HG02852 (cell line): ENCODE measurements around the gene TBC1D1.
A peak's percentile ranks its signal among the peaks of the same experiment; 100 is the strongest.

Experiments
- ATAC-seq: cut with Tn5 transposase; IDR thresholded peaks from one replicate; pipeline ENCODE4 v1.9.1; 2021; ENCODE audit warnings: mild to moderate bottlenecking, moderate library complexity; ENCODE audit not compliant: unreplicated experiment

The TBC1D1 gene

GRCh38 chr4:37884855-37885487, 5.9 kb upstream of the TBC1D1 start:
- ATAC-seq: no peak

- ATAC-seq: no peak
These were observed 5.4 kb upstream of the TBC1D1 start for GRCh38 chr4:37885496-37885895.

DNA sequence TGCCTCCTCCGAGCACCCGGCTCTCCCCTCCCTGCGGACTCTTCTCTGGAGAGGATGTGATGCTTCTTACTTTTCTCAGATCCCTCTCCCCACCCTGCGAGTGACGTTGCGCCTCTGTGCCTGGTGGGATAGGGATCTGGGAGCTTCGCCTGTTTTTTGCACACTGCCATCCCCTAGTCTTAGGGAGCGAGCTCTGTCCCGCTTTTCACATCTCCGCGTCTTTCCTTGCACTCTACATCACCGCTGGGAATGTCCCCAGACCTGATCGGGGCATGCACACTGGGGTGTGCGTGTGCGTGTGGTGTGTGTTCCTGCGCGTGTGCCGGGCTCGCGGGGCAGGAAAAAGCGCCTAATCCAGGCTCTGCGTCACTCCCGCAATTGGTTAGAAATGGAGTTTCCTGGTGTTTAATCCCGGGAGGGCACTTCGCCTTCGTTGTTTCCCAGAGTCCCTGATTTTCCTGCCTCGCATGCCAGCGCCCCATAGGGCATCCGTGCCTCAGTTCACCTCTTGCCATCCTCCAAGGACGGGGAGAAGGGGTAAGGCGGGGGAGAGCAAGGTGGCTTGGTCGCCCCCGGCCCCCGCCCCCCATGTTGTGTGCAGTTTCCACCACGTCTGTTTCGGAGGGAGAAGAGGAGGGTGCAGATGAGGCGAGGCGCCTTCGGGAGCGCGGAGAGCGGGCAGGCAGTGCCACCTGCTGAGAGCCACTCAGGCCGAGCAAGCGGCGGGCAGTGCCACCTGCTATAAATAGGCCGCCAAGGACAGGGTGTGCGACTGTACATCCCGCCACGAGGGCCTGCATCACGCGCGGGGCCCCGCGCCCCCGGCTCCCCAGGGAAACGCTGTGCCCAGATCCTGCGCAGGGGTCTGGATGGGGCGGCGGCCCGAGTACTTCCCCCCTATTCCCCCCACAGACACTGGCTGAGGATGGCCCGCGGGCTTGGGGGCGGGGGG, 759 bp upstream of the TBC1D1 start:
- no peak for ATAC-seq

DNA sequence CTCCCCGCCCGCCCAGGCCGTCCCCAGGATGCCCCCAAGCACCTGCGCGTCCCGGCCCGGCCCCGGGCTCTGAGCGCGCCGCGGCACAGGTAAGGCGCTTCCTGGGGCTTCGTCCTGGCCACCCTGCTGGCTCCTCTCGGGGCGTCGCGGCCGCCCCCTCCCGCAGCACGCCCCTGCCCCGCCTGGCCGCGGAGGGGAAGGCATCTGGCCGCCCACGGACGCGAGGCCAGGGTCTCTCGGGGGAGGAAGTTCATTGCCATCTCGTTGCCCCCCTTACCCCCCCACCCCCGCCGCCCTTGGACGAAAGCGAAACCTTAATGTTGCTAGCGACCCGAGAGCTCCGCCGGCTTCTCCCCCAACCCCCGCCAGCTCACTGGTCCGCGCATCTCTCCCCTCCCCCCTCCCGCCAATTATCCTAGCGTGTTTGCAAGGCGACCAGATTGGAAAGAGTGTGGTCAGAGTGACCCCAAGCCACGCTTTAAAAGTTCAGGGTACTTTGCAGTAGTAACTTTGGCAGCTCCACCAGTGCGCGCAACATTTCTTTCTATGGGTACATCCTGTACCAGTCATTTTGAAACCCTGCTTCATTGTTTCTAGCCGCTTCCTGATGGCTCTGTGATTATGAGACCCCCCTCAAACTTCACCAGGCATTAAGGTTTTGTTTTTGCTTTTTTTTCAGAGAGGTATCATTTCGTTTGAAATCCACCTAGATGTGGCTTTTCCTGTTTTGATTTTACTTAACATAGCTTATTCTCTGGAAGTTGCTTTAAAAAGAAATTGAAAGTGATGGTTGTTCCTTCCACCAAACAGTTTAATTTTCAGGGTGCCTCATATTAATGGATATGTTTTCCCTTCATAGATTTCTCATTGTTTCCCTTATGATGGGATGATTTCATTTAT, 626 bp downstream of the TBC1D1 start:
- ATAC-seq: peak; percentile 62

GRCh38 chr4:37892641-37893040, 1.8 kb downstream of the TBC1D1 start:
- ATAC-seq: peak; percentile 49

GRCh38 chr4:37893164-37893563, 2.3 kb downstream of the TBC1D1 start:
- no peak for ATAC-seq

GRCh38 chr4:37895271-37895670, 4.4 kb downstream of the TBC1D1 start:
- no peak for ATAC-seq

- no peak for ATAC-seq
These were observed 5.4 kb downstream of the TBC1D1 start for GRCh38 chr4:37896206-37896860.

GRCh38 chr4:37902212-37902611, 11.3 kb downstream of the TBC1D1 start:
- ATAC-seq: no peak

DNA sequence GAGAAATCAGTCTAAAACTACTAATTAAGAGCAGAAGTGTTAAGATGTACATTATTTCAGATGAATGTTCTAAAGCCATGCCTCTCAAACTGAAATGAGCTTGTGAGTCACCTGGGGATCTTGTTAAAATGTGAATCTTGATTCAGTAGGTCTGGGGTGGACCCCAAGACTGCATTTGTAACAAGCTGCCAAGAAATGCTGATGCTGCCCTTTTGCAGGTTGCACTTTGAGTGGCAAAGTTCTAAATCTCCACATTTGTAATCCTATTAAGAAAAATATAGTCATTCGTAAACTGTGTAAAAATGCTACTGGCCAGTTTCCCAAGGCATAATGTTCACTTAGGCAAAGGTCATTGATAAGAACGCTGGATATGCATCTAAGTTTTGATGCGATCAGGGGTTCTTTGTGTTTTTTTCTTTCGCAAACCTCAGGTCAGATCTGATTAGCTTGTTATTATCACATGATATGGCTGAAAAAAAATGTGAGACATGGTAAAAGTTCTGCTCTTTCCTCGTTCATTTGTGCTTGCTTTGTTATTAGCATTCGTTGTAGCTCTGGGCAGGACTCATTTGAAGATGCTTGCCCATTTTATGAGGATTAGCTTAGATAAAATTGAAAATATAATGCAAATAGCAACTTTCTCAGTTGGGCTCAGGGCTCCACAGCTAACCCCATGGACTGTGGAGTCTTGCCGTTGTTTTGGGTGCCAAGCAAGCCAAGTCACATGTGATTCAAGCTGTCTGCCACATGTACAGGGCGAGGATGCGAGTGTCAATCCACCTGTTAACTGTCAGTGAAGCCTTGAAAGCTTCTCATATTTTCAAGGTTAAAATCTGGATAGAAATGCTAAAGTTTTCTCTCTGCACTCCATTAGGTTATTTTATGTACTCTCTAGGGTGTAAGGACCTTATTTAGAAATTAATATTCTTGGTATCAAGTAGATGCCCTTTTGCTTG, 12.1 kb downstream of the TBC1D1 start:
- ATAC-seq: no peak

- ATAC-seq: no peak
These were observed 13.0 kb downstream of the TBC1D1 start for GRCh38 chr4:37903901-37904300.

DNA sequence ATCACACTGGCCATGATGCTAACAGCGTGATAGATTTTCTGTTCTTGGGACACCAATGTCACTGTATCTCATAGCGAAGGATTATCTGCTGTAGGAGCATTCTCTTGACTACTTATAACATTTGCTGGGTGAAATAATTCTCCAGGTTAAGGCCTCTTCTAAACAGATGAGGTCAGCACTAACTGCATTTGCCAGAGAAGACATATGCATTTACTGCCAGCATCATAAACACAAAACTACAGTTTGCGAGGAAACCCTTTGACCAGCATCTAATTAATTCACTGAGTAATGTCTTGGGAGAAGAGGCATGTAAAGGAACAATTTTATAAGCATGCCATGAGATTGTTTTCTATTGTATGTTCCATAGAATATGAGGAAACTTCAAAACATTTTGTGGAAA, 13.9 kb downstream of the TBC1D1 start:
- no peak for ATAC-seq

GRCh38 chr4:37905533-37906169, 14.8 kb downstream of the TBC1D1 start:
- ATAC-seq: no peak

DNA sequence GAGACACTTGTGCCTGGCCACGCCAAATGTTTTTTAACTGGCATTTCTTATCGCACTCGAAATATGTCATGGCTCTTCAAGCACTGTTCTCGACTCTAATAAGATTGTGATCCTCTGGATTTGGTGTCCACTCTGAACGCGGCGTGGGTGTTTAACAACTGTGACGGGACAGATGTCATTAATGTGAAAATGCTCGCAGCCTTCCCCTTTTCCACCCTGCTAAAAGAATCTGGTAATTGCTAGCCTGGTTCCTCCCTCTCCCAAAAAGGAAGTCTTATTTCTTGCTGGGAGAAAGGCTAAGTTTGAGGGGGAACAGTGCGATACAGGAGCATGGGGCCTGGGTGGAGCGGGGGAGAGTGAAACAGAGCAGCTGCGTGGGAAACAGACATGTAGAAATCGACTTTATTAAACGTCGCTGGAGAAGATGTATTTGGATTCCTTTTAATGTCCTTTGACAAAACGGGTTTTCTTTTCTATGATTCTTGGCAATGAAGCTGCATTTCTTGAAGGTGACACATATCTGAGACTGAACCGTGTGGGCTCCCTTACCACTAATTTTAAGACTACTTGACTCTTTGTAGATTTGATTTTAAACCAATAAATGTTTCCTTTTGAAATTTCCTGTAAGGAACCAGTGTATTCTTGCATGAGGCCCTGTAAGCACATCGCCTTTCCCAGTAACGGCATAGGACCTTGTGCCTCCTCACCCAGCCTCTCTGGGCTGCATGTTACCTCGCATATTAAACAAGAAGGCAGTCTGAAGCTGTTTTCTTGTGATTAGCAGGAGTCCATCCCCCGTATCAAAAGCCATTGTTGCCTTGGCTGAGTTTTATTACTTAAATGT, 17.8 kb downstream of the TBC1D1 start:
- no peak for ATAC-seq

- ATAC-seq: no peak
These were observed 18.6 kb downstream of the TBC1D1 start for GRCh38 chr4:37909332-37910090.

GRCh38 chr4:37910091-37910486, 19.2 kb downstream of the TBC1D1 start:
- ATAC-seq: no peak

- ATAC-seq: no peak
These were observed 23.7 kb downstream of the TBC1D1 start for GRCh38 chr4:37914539-37914938.
